ENCODE data around the gene LHFPL6. TPM values are rescaled to one million over a fixed set of nuclear protein-coding genes. Genes with fewer than 3 reads are reported as not detected.

LHFPL6 gene
- total and polyA plus RNA-seq, 7 experiments from 2014 or later = 0.92 TPM; not detected in 6

DNA sequence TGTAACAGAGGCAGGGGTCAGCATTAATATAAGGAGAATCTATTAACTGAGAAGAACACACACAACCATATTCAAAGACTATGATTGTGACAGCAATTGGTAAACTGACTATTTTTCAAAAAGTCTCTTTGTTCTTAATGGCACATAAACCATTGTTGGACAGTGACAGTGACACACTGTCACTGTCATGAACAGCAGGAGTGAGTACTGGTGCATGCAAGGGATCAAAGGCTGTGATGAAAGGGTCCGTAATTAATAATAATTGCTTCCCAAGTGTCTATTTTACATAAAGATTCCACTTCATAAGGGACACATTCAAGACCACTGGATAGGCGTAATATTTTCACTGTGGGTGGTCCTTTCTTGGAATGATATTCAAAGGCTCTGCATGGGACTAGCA lies 50.7 kb downstream of the LHFPL6 start:
- Histone ChIP-seq H3K27me3 (ENCODE audit: control insufficient read depth in 2 of 2, insufficient read depth in 2 of 2, low read length in 2 of 2) (no peaks in the 10 kb centered on the region), H3K36me3 (ENCODE audit: control insufficient read depth in 2 of 3, insufficient read depth in 3 of 3, low read length in 3 of 3) (no peaks in the 10 kb centered on the region), H3K27ac (ENCODE audit: low read depth, low read length) (no peak overlapping the region), H3K4me1 (ENCODE audit: control insufficient read depth in 2 of 2, insufficient read depth in 2 of 2, low read length in 2 of 2) (no peaks in the 10 kb centered on the region), H3K9me3 (ENCODE audit: control insufficient read depth in 2 of 3, low read length in 3 of 3) (no peaks in the 10 kb centered on the region), H3K4me3 (ENCODE audit: low read length) (no peak overlapping the region)
- no peak for ATAC-seq
- Mint-ChIP-seq H3K27me3 (peaks cover 9 to 34% (median 23%) of the 10 kb centered on the region in 5 donors), H3K4me1 (no peaks in the 10 kb centered on the region), H3K4me3 (no peak overlapping the region), H3K9me3 (peaks cover 0 to 4% (median 0%) of the 10 kb centered on the region in 11 donors), H3K36me3 (no peaks in the 10 kb centered on the region), H3K27ac (no peak overlapping the region)
- ChIA-PET POLR2A (no interaction called here), CTCF (no interaction called here)
- DNase-seq = no peak
- intact Hi-C loops (cut with micrococcal nuclease) = no loop called here

DNA sequence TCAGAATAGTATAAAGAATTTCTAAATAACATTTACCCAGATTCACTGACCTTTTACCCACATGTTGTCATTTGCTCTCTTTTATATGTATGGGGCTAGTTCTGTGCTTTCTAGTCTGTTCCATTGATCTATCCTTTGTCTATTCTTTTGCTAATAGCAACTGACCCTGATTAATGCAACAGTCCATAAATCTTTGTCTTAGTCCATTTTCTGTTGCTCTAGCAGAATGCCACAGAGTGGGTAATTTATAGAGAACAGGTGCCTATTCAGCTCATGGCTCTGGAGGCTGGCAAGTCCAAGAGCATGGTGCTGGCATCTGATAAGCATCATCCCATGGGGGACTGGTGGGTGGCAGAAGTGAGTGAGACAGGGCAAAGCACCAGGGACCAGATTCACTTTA lies 52.1 kb downstream of the LHFPL6 start:
- POLR2A ChIA-PET = no interaction called here
- no peaks in the 10 kb centered on the region for H3K4me1 ChIP-seq (ENCODE audit: control insufficient read depth in 2 of 2, insufficient read depth in 2 of 2, low read length in 2 of 2)
- no peak overlapping the region for H3K4me3 Mint-ChIP-seq
- H3K4me1 Mint-ChIP-seq = no peaks in the 10 kb centered on the region
- no peak overlapping the region for H3K27ac ChIP-seq (ENCODE audit: low read depth, low read length)
- peaks cover 11 to 43% (median 28%) of the 10 kb centered on the region in 5 donors for H3K27me3 Mint-ChIP-seq
- intact Hi-C loops (cut with micrococcal nuclease) = no loop called here
- no peaks in the 10 kb centered on the region for H3K36me3 Mint-ChIP-seq
- DNase-seq (no peak), ATAC-seq (no peak)
- CTCF ChIA-PET = no interaction called here
- H3K4me3 ChIP-seq (ENCODE audit: low read length) = no peak overlapping the region
- peaks cover 0 to 4% (median 0%) of the 10 kb centered on the region in 11 donors for H3K9me3 Mint-ChIP-seq
- H3K27ac Mint-ChIP-seq = no peak overlapping the region
- H3K9me3 ChIP-seq (ENCODE audit: control insufficient read depth in 2 of 3, low read length in 3 of 3) = no peaks in the 10 kb centered on the region
- no peaks in the 10 kb centered on the region for H3K27me3 ChIP-seq (ENCODE audit: control insufficient read depth in 2 of 2, insufficient read depth in 2 of 2, low read length in 2 of 2)
- H3K36me3 ChIP-seq (ENCODE audit: control insufficient read depth in 2 of 3, insufficient read depth in 3 of 3, low read length in 3 of 3) = no peaks in the 10 kb centered on the region

DNA sequence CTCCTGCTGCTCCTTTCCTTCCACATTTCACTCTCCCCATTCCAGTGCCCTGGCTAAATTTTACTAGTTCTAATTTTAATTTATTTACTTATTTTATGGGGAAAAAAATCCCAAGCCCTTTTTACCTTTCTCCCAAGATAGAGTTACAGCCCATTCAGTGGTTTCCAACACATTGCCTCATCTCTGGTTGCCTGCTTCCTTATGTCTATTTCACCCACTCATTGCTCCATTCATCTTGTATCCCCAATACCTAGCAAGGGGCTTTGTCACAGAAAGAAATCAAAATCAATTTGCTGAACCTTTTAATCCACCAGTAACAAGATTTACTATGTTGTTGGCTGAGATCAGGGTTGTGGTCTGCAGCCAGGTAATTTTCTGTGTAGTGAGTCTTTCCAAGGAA lies 55.9 kb downstream of the LHFPL6 start:
- no peaks in the 10 kb centered on the region for H3K36me3 Mint-ChIP-seq
- ATAC-seq (no peak), DNase-seq (no peak)
- no peak overlapping the region for H3K4me3 Mint-ChIP-seq
- Histone ChIP-seq H3K27me3 (ENCODE audit: control insufficient read depth in 2 of 2, insufficient read depth in 2 of 2, low read length in 2 of 2) (no peaks in the 10 kb centered on the region), H3K36me3 (ENCODE audit: control insufficient read depth in 2 of 3, insufficient read depth in 3 of 3, low read length in 3 of 3) (no peaks in the 10 kb centered on the region), H3K4me3 (ENCODE audit: low read length) (no peak overlapping the region), H3K9me3 (ENCODE audit: control insufficient read depth in 2 of 3, low read length in 3 of 3) (no peaks in the 10 kb centered on the region), H3K27ac (ENCODE audit: low read depth, low read length) (no peak overlapping the region), H3K4me1 (ENCODE audit: control insufficient read depth in 2 of 2, insufficient read depth in 2 of 2, low read length in 2 of 2) (no peaks in the 10 kb centered on the region)
- ChIA-PET CTCF (no interaction called here), POLR2A (no interaction called here)
- peaks cover 0 to 4% (median 0%) of the 10 kb centered on the region in 11 donors for H3K9me3 Mint-ChIP-seq
- intact Hi-C loops (cut with micrococcal nuclease) = no loop called here
- no peak overlapping the region for H3K27ac Mint-ChIP-seq
- H3K27me3 Mint-ChIP-seq = peaks cover 10 to 55% (median 28%) of the 10 kb centered on the region in 5 donors
- H3K4me1 Mint-ChIP-seq = no peaks in the 10 kb centered on the region

DNA sequence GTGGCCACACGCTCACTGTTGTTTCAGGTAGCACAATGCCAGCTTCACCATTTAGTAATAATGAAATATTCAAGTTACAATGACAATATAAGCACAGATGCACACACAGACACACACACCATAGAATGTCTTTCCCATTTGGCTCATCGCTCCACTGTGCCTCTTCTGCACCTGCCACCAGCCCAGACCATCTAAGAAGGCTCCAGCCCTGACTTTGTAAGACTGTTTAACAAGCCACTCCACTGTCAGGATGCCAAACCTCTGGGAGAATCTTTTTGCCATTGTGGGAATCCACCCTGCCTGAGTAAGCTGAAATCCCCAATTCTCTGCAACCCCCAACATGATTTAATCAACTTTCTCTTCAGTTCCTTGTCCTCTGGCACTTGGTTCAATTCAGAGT lies 60.6 kb downstream of the LHFPL6 start:
- CTCF ChIA-PET = no interaction called here
- peaks cover 3 to 30% (median 27%) of the 10 kb centered on the region in 5 donors for H3K27me3 Mint-ChIP-seq

DNA sequence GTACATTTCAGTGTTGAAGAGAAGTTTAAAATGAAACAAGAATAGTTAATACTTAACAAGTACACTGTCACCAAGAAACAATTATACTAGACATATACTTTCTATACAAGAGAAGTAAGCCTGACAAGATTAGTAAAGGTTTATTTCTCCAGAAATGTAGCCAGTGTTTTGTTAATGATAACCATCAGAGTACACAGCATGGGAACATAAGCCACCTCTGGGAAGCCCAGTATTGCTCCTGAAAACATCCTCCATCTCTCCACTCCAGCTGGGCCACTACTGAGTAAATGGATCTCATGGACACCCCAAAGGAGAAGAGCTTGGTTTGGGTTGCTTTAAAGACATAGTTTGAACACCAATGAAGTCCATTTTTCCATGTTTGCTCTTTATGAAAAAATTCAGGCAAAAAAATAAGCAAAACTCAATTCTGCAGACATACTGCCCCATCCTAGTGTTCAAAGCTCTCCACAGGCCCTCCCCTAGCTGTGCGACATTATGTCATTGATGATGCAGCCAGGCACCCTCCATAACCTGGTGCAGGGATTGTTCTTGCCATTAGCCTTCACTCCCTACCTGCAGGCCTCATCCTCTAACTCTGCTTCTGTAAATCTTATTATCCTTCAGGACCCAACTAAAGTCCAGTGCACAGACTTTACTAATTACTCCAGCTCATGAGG lies 61.9 kb downstream of the LHFPL6 start:
- H3K36me3 ChIP-seq (ENCODE audit: control insufficient read depth in 2 of 3, insufficient read depth in 3 of 3, low read length in 3 of 3) = no peaks in the 10 kb centered on the region
- Mint-ChIP-seq H3K9me3 (no peaks in the 10 kb centered on the region), H3K4me1 (no peaks in the 10 kb centered on the region), H3K27me3 (peaks cover 4 to 31% (median 24%) of the 10 kb centered on the region in 5 donors), H3K27ac (no peak overlapping the region), H3K36me3 (no peaks in the 10 kb centered on the region), H3K4me3 (no peak overlapping the region)
- no peaks in the 10 kb centered on the region for H3K27me3 ChIP-seq (ENCODE audit: control insufficient read depth in 2 of 2, insufficient read depth in 2 of 2, low read length in 2 of 2)
- DNase-seq = no peak
- CTCF ChIA-PET = no interaction called here
- H3K9me3 ChIP-seq (ENCODE audit: control insufficient read depth in 2 of 3, low read length in 3 of 3) = no peaks in the 10 kb centered on the region
- POLR2A ChIA-PET = no interaction called here
- H3K27ac ChIP-seq (ENCODE audit: low read depth, low read length) = no peak overlapping the region
- no peak for ATAC-seq
- no peaks in the 10 kb centered on the region for H3K4me1 ChIP-seq (ENCODE audit: control insufficient read depth in 2 of 2, insufficient read depth in 2 of 2, low read length in 2 of 2)
- no peak overlapping the region for H3K4me3 ChIP-seq (ENCODE audit: low read length)
- intact Hi-C loops (cut with micrococcal nuclease) = no loop called here

More for the DNA sequence above, 60.6 kb downstream of the LHFPL6 start:
- H3K36me3 ChIP-seq (ENCODE audit: control insufficient read depth in 2 of 3, insufficient read depth in 3 of 3, low read length in 3 of 3) = no peaks in the 10 kb centered on the region
- no peaks in the 10 kb centered on the region for H3K27me3 ChIP-seq (ENCODE audit: control insufficient read depth in 2 of 2, insufficient read depth in 2 of 2, low read length in 2 of 2)
- Mint-ChIP-seq H3K27ac (no peak overlapping the region), H3K4me3 (no peak overlapping the region), H3K4me1 (no peaks in the 10 kb centered on the region), H3K36me3 (no peaks in the 10 kb centered on the region), H3K9me3 (no peaks in the 10 kb centered on the region)
- ATAC-seq = no peak
- H3K9me3 ChIP-seq (ENCODE audit: control insufficient read depth in 2 of 3, low read length in 3 of 3) = no peaks in the 10 kb centered on the region
- no peak overlapping the region for H3K27ac ChIP-seq (ENCODE audit: low read depth, low read length)
- POLR2A ChIA-PET = no interaction called here
- H3K4me3 ChIP-seq (ENCODE audit: low read length) = no peak overlapping the region
- DNase-seq = no peak
- intact Hi-C loops (cut with micrococcal nuclease) = no loop called here
- H3K4me1 ChIP-seq (ENCODE audit: control insufficient read depth in 2 of 2, insufficient read depth in 2 of 2, low read length in 2 of 2) = no peaks in the 10 kb centered on the region

DNA sequence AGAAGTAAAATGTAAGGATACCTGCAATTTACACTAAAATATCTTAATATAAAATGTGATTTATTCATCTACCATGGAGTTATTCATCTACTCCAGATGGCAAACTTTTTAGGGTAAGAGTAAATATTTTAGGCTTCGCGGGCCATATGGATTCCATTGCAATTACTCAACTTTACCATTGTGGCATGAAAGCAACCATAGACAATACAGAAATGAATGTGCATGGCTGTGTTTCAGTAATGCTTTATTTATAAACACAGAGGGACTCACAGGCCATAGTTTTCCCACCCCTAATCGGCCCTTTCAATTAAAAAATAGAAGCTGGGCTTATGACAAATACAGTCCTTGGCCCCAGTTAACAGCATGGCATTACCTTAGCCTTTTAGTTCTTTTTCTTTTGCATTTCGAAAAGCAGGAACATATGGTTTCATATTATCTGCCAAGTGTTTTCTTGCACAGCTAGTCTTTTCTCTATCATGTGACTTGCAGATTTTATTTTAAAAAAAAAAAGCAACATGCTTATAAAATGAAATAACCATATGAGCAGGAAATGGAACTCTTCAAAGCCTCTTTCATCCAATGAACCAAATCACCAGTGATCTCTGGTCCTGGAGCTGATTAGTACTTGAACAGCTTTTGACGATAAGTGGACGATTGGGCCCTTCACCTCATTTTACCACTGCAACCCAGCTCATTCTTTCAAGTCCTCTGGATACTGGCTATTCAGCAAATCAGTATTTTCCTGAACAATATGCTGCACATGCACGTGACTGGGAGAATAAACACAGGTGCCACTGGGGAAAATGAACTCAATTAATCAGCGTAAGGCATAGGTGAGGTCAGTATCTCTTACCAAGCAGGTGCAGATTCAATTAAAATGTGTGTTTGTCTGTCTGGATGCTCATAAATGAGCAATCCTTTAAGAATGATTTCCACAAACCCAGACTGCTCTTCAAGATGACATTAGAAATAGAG lies 63.9 kb downstream of the LHFPL6 start:
- H3K27ac Mint-ChIP-seq = no peak overlapping the region
- intact Hi-C loops (cut with micrococcal nuclease) = no loop called here
- CTCF ChIA-PET = no interaction called here

More for the DNA sequence above, 63.9 kb downstream of the LHFPL6 start:
- H3K4me3 Mint-ChIP-seq = no peak overlapping the region
- no peaks in the 10 kb centered on the region for H3K4me1 Mint-ChIP-seq
- no peaks in the 10 kb centered on the region for H3K36me3 Mint-ChIP-seq
- H3K4me1 ChIP-seq (ENCODE audit: control insufficient read depth in 2 of 2, insufficient read depth in 2 of 2, low read length in 2 of 2) = no peaks in the 10 kb centered on the region
- H3K9me3 ChIP-seq (ENCODE audit: control insufficient read depth in 2 of 3, low read length in 3 of 3) = no peaks in the 10 kb centered on the region
- no peak for ATAC-seq
- no peak overlapping the region for H3K27ac ChIP-seq (ENCODE audit: low read depth, low read length)
- no peak for DNase-seq
- H3K27me3 Mint-ChIP-seq = peaks cover 4 to 32% (median 20%) of the 10 kb centered on the region in 5 donors
- H3K9me3 Mint-ChIP-seq = no peaks in the 10 kb centered on the region
- POLR2A ChIA-PET = no interaction called here
- no peaks in the 10 kb centered on the region for H3K36me3 ChIP-seq (ENCODE audit: control insufficient read depth in 2 of 3, insufficient read depth in 3 of 3, low read length in 3 of 3)
- no peaks in the 10 kb centered on the region for H3K27me3 ChIP-seq (ENCODE audit: control insufficient read depth in 2 of 2, insufficient read depth in 2 of 2, low read length in 2 of 2)
- H3K4me3 ChIP-seq (ENCODE audit: low read length) = no peak overlapping the region
